Measurements from ENCODE around the gene GNG13.

Gene GNG13

GRCh38 chr16:766820-767640 is 33.5 kb downstream of the GNG13 start:
- Histone ChIP-seq H3K27me3 (ENCODE audit: control insufficient read depth, insufficient read depth, low read length) (peaks cover 3% of the 10 kb centered on the region), H3K4me3 (ENCODE audit: low read length) (no peak overlapping the region), H3K36me3 (ENCODE audit: control insufficient read depth, insufficient read depth, low read length) (no peaks in the 10 kb centered on the region), H3K4me1 (ENCODE audit: control insufficient read depth, insufficient read depth, low read length) (peaks cover 2% of the 10 kb centered on the region), H3K9me3 (ENCODE audit: control insufficient read depth, low read length) (no peaks in the 10 kb centered on the region), H3K9ac (ENCODE audit: low read length) (no peak overlapping the region)

- Histone ChIP-seq H3K4me1 (ENCODE audit: control insufficient read depth, insufficient read depth, low read length) (peaks cover 10% of the 10 kb centered on the region), H3K9me3 (ENCODE audit: control insufficient read depth, low read length) (no peaks in the 10 kb centered on the region), H3K36me3 (ENCODE audit: control insufficient read depth, insufficient read depth, low read length) (no peaks in the 10 kb centered on the region), H3K9ac (ENCODE audit: low read length) (no peak overlapping the region), H3K27me3 (ENCODE audit: control insufficient read depth, insufficient read depth, low read length) (peaks cover 8% of the 10 kb centered on the region), H3K4me3 (ENCODE audit: low read length) (no peak overlapping the region)
Observed at GRCh38 chr16:766008-766819, 34.3 kb downstream of the GNG13 start.

- H3K4me1 ChIP-seq (ENCODE audit: control insufficient read depth, insufficient read depth, low read length): peaks cover 17% of the 10 kb centered on the region
- peaks cover 8% of the 10 kb centered on the region for H3K27me3 ChIP-seq (ENCODE audit: control insufficient read depth, insufficient read depth, low read length)
- no peak overlapping the region for H3K9ac ChIP-seq (ENCODE audit: low read length)
- no peaks in the 10 kb centered on the region for H3K36me3 ChIP-seq (ENCODE audit: control insufficient read depth, insufficient read depth, low read length)
- H3K4me3 ChIP-seq (ENCODE audit: low read length): no peak overlapping the region
- H3K9me3 ChIP-seq (ENCODE audit: control insufficient read depth, low read length): no peaks in the 10 kb centered on the region
Observed at GRCh38 chr16:765488-765865, 35.1 kb downstream of the GNG13 start.

GRCh38 chr16:764848-765487 is 35.6 kb downstream of the GNG13 start:
- no peaks in the 10 kb centered on the region for H3K9me3 ChIP-seq (ENCODE audit: control insufficient read depth, low read length)
- no peak overlapping the region for H3K4me3 ChIP-seq (ENCODE audit: low read length)
- no peak overlapping the region for H3K9ac ChIP-seq (ENCODE audit: low read length)
- H3K36me3 ChIP-seq (ENCODE audit: control insufficient read depth, insufficient read depth, low read length): no peaks in the 10 kb centered on the region
- H3K4me1 ChIP-seq (ENCODE audit: control insufficient read depth, insufficient read depth, low read length): peaks cover 22% of the 10 kb centered on the region
- peaks cover 8% of the 10 kb centered on the region for H3K27me3 ChIP-seq (ENCODE audit: control insufficient read depth, insufficient read depth, low read length)

GRCh38 chr16:764184-764750 is 36.3 kb downstream of the GNG13 start:
- Histone ChIP-seq H3K36me3 (ENCODE audit: control insufficient read depth, insufficient read depth, low read length) (no peaks in the 10 kb centered on the region), H3K4me3 (ENCODE audit: low read length) (no peak overlapping the region), H3K9ac (ENCODE audit: low read length) (no peak overlapping the region), H3K4me1 (ENCODE audit: control insufficient read depth, insufficient read depth, low read length) (peaks cover 29% of the 10 kb centered on the region), H3K27me3 (ENCODE audit: control insufficient read depth, insufficient read depth, low read length) (peaks cover 8% of the 10 kb centered on the region), H3K9me3 (ENCODE audit: control insufficient read depth, low read length) (no peaks in the 10 kb centered on the region)

- no peaks in the 10 kb centered on the region for H3K36me3 ChIP-seq (ENCODE audit: control insufficient read depth, insufficient read depth, low read length)
- H3K9me3 ChIP-seq (ENCODE audit: control insufficient read depth, low read length): no peaks in the 10 kb centered on the region
- peaks cover 32% of the 10 kb centered on the region for H3K4me1 ChIP-seq (ENCODE audit: control insufficient read depth, insufficient read depth, low read length)
- peaks cover 8% of the 10 kb centered on the region for H3K27me3 ChIP-seq (ENCODE audit: control insufficient read depth, insufficient read depth, low read length)
- H3K4me3 ChIP-seq (ENCODE audit: low read length): no peak overlapping the region
- no peak overlapping the region for H3K9ac ChIP-seq (ENCODE audit: low read length)
Observed at GRCh38 chr16:763369-764183, 37.0 kb downstream of the GNG13 start.

- Histone ChIP-seq H3K4me3 (ENCODE audit: low read length) (no peak overlapping the region), H3K4me1 (ENCODE audit: control insufficient read depth, insufficient read depth, low read length) (peaks cover 32% of the 10 kb centered on the region), H3K9ac (ENCODE audit: low read length) (no peak overlapping the region), H3K36me3 (ENCODE audit: control insufficient read depth, insufficient read depth, low read length) (no peaks in the 10 kb centered on the region), H3K27me3 (ENCODE audit: control insufficient read depth, insufficient read depth, low read length) (peaks cover 8% of the 10 kb centered on the region), H3K9me3 (ENCODE audit: control insufficient read depth, low read length) (no peaks in the 10 kb centered on the region)
Observed at GRCh38 chr16:762595-763268, 37.8 kb downstream of the GNG13 start.

- Histone ChIP-seq H3K9ac (ENCODE audit: low read length) (no peak overlapping the region), H3K4me1 (ENCODE audit: control insufficient read depth, insufficient read depth, low read length) (peaks cover 32% of the 10 kb centered on the region), H3K27me3 (ENCODE audit: control insufficient read depth, insufficient read depth, low read length) (peaks cover 8% of the 10 kb centered on the region), H3K4me3 (ENCODE audit: low read length) (no peak overlapping the region), H3K9me3 (ENCODE audit: control insufficient read depth, low read length) (no peaks in the 10 kb centered on the region), H3K36me3 (ENCODE audit: control insufficient read depth, insufficient read depth, low read length) (no peaks in the 10 kb centered on the region)
Observed at GRCh38 chr16:761625-762513, 38.7 kb downstream of the GNG13 start.

GRCh38 chr16:760545-761343 is 39.8 kb downstream of the GNG13 start, which contains the start of gene MSLN:
Gene MSLN, plus strand, starts transcription at chr16:760734. Its CDS starts 1,947 bp downstream, at chr16:762681.
- H3K36me3 ChIP-seq (ENCODE audit: control insufficient read depth, insufficient read depth, low read length): no peaks in the 10 kb centered on the region
- peaks cover 8% of the 10 kb centered on the region for H3K27me3 ChIP-seq (ENCODE audit: control insufficient read depth, insufficient read depth, low read length)
- H3K4me3 ChIP-seq (ENCODE audit: low read length): no peak within 1 kb of the TSS
- no peak within 1 kb of the TSS for H3K9ac ChIP-seq (ENCODE audit: low read length)
- no peaks in the 10 kb centered on the region for H3K9me3 ChIP-seq (ENCODE audit: control insufficient read depth, low read length)
- peaks cover 32% of the 10 kb centered on the region for H3K4me1 ChIP-seq (ENCODE audit: control insufficient read depth, insufficient read depth, low read length)

GRCh38 chr16:760065-760464 is 40.5 kb downstream of the GNG13 start:
- peaks cover 8% of the 10 kb centered on the region for H3K27me3 ChIP-seq (ENCODE audit: control insufficient read depth, insufficient read depth, low read length)
- peaks cover 32% of the 10 kb centered on the region for H3K4me1 ChIP-seq (ENCODE audit: control insufficient read depth, insufficient read depth, low read length)
- no peaks in the 10 kb centered on the region for H3K36me3 ChIP-seq (ENCODE audit: control insufficient read depth, insufficient read depth, low read length)
- no peak overlapping the region for H3K4me3 ChIP-seq (ENCODE audit: low read length)
- H3K9me3 ChIP-seq (ENCODE audit: control insufficient read depth, low read length): no peaks in the 10 kb centered on the region
- H3K9ac ChIP-seq (ENCODE audit: low read length): no peak overlapping the region
